NCI-H2029 treated with DMSO at 0.1 percent for 48 hours (cell line): ENCODE measurements around the gene RDM1.

Source experiments
- DNase-seq: peaks from one replicate; lab custom pipeline; 2025; lab: John Stamatoyannopoulos, UW

RDM1 gene

DNA sequence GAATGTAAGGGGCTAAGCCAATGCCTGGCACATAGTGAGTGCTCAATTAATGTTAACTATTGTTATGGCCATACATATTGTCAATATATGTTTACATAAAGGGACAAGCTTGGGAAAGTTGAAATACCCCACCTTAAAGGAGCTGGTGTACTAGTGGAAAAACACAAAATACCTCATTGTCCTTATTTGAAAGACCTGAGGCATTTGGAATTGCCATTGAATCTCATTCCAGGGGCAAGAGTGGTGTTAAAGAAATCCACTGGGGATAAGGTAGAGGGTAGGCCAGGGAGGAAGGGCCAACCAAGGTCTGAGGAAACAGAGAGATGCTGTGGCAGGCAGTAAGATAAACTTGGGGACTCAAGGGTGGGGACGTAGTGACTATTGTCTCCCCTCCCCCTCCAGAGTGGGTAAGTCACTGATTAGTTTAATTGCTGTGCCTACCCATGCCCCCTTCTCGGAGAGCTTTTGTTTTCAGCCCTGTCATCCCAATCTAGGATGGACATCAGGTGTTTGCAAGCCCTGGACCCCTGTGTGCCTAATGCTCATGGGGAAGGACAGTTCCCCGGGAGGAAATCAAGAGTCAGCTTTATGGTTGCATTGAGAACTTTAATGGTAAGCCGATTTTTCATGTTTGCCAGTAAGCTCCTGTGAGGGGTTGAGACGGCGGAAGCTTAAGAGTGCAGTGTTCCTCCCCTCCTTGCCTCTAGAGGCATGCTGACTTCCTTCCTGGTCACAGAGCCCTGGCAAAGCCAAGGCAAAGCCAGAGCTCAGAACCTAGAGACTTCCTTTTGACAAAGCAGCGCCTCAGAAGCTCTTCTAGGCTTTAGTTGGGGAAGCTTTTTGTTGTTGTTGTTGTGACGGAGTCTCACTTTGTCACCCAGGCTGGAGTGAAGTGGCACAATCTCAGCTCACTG is 59.4 kb downstream of the RDM1 start:
- no peak for DNase-seq

GRCh38 chr17:35868737-35869136 is 61.8 kb downstream of the RDM1 start, which contains the start of gene HEATR9:
Gene HEATR9 (minus strand): TSS chr17:35868891. CDS start chr17:35868742, 149 bp downstream.
- no peak for DNase-seq
